Embryonic facial prominence (tissue), 1 donor: Measurements from ENCODE around the gene GPR108.
A peak's percentile ranks its signal among the peaks of the same experiment; 100 is the strongest.
"Not testable (repeated sequence)": the region's sequence is repeated elsewhere in the genome, so short reads cannot be mapped to it uniquely, and the experiment has no call there.

ENCODE experiments used
- DNase-seq: peaks from one replicate; pipeline ENCODE4 v3.0.0-alpha.2; 2016; ENCODE audit errors: extremely low spot score

The GPR108 gene

DNA sequence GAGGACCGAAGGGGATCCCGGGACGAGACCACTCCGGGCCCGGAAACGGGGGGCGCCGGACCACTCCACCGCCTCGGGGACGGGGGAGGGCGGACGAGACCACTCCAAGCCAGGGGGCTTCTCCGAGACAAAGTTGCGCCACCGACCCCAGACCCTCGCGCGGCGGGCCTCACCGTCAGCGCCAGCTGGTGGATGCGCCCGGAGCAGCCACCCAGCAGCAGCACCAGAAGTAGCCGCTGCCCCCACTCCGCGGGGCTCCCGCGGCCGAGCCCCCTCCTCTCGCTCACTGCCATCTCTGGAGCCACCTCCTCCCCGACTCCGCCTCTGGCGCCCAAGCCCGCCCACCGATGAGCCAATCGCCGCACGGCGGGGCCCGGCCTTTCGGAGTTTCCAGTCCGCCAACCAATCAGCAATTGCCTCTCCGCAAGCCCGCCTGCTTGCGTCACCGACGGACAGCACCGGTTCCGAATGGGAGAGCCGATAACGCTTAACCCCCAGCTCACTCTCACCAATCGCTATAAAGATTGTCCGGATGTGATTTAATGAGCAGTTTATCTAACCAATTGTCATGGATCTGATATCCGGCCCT is at the start of gene GPR108:
Gene GPR108, minus strand, starts transcription at position 297 of the 589 bp plus-strand sequence. Its CDS starts 4 bp downstream, at position 293.
- DNase-seq: peak; percentile 100

DNA sequence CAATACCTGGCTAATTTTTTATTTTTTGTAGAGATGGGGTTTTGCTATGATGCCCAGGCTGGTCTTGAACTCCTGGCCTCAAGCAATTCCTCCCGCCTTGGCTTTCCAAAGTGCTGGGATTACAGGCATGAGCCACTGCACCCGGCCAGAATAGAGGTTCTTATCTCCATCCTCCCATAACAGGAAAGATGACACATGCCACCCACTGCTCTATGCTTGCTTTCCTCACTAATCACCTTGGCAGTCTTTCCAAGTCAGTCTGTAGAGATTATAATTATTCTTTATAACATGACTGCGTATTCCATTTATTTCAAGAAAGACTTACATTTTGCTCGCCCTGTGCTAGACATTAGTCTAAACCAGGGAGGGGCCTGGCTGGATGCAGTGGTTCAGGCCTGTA is 41.8 kb upstream of the GPR108 start:
- DNase-seq: no peak

DNA sequence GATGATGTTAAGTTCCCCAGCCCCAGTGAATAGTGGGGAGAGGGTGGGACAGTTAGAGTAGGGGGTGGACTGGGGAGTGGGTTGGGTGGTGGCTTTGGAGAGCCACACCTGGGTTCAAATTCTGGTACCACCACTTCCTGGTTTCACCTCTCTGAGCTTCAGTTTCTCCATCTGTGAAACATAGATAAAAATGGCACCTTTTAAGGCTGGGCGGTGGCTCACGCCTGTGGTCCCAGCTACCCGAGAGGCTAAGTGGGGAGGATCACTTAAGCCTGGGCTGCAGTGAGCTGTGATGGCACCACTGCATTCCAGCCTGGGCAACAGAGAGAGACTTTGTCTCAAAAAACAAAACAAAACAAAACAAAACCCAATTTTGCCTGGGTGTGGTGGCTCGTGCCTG is 41.0 kb upstream of the GPR108 start:
- no peak for DNase-seq

DNA sequence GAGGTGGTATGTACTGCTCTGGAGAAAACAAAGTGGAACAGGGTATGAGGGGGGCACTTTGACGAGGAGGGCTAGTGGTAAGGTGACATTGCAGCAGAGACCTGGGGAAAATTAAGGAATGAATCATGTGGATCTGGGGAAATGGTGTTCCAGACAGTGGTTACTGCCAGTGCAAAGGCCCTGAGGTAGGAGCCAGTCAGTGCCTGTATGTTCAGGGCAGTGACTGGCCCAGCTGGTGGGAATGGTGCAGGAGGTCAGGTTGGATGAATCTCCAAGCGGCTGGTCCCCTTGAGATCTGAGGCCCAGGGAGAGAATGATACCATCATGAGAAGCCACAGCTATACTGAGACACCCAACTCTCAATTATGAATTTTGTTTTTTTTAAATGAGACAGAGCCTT is 40.1 kb upstream of the GPR108 start:
- DNase-seq: no peak

DNA sequence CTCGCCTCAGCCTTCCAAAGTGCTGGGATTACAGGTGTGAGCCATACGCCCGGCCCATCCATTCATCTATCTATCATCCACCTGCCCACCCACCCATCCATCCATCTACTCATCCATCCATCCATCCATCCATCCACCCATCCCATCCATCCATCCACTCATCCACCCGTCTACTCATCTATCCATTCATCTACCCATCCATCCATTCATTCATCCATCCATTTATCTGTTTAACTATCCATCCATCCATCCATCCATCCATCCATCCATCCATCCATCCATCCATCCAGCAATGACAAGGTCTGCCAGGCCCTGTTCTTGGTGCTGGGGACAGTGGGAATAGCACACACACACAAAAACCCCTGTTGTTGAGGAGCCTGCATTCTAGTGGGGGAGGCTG is 39.6 kb upstream of the GPR108 start:
- no peak for DNase-seq

DNA sequence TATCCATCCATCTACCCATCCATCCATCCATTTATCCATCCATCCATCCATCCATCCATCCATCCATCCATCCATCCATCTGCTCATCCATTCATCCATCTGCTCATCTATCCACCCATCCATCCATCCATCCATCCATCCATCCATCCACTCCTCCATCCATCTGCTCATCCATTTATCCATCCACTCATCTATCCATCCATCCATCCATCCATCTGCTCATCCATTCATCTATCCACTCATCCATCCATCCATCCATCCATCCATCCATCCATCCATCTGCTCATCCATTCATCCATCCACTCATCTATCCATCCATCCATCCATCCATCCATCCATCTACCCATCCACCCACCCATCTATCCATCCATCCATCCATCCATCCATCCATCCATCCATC is 38.7 kb upstream of the GPR108 start:
- not testable (repeated sequence) for DNase-seq

DNA sequence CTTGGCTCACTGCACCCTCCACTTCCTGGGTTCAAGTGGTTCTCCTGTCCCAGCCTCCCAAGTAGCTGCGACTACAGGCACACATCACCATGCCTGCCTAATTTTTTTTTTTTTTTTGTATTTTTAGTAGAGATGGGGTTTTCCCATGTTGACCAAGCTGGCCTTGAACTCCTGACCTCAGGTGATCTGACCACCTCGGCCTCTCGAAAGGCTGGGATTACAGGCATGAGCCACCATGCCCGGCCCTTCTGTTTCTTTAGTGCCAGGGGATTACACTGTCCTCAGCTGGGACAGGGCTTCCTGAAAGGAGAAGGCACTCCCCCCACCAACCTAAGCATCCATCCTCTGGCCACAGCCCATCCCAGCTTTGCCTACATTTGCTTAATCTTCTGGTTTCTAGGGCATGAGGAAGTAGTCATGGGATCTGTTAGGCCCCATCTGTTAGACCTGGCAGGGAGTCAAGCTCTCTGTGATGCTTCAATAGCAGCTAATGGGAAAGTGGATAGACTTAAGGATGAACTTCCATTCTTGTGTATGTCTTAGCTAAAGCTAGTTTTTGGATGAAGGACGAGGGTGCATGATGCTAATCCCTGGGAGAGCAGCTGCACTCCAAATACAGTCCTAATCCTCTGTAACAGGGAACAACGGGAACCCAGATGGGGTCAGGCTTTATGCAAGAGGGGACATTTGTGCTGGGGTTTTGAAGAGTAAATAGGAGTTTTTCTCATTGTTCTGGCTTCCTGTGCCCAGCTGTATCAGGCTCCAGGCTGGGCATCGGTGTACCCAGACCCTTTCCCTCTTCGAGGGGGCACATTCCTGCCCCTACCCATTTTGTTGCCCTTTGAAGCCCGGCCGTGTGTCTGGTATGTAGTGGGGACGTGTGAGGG is 37.7 kb upstream of the GPR108 start:
- DNase-seq: no peak

DNA sequence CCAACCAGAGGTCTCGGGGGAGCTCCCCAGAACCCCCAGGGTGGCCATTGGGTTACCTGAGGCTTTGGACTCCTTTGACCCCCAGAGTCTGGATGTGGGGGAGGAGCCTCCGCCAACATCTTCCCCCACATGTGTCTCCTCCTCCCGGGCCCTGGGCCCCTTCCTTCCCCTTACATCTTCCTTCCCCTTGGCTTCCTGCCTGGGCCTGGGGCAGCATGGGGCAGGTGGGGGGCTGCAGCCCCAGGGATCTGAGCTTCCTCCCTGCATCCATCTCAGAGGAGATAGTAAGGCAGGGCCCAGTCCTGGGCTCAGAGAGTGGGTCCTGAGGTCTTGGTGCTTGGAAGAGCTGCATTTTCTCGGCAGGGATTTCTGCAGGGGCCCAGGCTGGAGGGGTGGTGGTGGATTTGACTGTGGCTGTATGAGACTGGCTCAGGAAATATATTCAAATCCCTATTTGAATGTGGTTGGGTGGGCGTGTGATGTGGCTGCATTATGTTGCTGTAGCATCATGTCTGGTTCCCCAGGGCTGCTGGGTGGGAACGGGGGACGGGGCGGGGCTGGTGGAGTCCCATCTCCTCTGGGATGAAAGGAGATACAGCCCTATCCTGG is 36.0 kb upstream of the GPR108 start:
- DNase-seq: no peak

DNA sequence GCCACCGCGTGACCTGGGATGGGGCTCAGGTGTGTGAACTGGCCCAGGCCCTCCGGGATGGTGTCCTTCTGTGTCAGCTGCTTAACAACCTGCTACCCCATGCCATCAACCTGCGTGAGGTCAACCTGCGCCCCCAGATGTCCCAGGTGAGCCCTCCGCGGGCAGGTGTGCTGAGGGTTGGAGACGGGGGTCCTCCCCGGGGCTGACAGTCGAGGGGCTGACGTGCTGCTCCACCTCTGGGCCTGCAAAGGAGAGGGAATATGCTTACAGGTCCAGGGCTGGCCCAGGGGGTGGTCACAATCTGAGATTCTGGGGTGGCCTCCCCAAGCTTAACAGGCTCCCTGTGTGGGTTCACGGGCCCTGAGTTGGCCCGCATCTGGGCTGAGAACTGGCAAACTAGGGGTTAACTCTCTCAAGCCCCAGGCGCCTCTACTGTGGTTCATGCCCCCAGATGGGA is 35.5 kb upstream of the GPR108 start:
- no peak for DNase-seq

DNA sequence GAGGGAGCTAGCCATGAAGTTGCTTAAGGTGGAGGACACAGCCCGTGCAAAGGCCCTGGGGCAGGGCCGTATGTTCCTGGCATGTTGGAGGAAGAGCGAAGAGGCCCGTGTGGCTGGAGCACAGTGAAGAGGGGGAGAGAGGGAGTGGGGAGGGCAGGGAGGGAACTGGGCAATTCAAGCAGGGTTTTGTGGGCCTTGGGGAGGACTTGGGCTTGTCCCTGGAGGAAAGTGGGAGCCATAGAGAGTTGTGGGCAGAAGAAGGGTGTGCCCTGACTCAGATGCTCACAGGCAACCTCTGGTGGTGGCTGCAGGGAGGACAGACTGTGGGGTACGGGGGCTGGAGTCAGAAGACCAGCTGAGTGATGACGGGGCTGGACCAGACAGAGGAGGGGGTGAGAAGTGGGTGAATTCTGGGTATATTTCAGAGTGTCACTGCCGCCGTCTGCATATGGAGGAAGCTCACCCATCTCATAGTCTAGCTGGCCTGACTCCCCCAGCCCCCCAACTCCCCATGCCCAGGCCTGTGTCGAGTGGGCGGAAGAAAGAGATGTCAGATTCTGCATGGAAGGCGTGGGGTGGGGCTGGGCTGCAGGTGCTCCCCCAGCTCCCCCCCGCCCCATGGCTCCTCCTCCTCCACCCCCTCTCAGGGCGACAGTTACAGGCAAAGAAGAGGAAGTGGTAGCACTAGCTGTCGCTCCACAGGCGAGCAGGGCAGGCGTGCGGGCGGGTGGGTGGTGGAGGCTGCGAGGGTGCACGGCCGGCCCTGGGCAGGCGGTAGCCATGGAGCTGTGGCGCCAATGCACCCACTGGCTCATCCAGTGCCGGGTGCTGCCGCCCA is 34.9 kb upstream of the GPR108 start, which contains the start of gene VAV1:
Gene VAV1, plus strand, starts transcription at position 681 of the 838 bp plus-strand sequence. Its CDS starts 100 bp downstream, at position 781.
- no peak for DNase-seq

DNA sequence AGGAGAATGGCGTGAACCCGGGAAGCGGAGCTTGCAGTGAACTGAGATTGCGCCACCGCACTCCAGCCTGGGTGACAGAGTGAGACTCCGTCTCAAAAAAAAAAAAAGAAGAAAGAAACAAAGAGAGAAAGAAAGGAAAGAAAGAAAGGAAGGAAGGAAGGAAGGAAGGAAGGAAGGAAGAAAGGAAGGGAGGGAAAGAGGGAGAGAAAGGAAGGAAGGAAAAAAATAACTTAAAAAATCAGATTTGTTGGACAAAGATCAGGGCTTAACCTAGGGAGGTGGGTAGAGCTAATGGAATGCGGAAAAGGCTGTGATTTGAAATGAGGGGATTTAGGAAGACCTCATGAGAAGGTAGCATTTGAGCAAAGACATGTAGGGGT is 34.3 kb upstream of the GPR108 start:
- DNase-seq: not testable (repeated sequence)

DNA sequence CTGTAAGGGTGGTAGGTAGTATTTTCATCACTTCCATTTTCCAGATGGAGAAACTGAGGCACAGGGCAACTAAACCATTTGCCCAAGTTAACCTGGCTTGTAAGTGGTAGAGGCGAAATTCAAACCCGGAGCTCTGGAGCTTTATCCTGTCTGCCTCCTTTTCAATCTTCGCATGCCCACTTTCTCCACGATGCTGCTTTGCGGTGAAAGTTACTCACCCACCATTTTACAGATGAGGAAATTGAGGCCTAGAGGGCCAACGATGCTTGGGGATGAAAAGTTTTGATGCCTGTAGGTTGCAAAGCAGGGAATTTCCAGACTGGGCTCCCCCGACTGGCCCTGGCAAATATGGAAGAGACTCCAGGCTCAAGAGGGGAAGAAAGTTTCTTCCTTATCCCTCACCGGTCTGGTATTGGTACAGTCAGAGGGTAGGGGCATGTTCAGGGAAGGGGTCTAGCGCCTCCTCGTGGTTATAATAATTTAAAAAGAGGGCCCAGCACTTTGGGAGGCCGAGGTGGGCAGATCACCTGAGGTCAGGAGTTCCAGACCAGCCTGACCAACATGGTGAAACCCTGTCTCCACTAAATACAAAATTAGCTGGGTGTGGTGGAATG is 31.7 kb upstream of the GPR108 start:
- no peak for DNase-seq

DNA sequence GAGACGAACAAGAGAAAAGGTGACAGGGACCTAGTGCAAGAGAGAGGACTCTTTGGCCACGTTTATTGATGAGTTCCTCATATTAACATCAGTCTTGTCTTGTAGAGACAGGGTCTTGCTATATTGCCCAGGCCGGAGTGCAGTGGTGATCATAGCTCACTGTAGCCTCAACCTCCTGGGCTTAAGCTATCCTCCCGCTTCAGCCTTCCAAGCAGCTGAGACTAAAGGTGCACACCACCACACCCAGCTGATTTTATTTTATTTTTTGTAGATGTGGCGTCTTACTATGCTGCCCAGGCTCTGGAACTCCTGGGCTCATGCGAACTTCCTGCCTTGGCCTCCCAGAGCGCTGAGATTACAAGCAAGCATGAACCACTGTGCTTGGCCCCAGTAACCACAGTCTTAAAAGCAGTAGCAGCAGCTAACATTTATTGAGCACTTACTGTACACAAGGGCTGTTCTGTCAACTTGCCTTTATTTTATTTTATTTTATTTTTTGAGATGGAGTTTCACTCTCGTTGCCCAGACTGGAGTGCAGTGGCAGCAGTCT is 30.9 kb upstream of the GPR108 start:
- DNase-seq: no peak

DNA sequence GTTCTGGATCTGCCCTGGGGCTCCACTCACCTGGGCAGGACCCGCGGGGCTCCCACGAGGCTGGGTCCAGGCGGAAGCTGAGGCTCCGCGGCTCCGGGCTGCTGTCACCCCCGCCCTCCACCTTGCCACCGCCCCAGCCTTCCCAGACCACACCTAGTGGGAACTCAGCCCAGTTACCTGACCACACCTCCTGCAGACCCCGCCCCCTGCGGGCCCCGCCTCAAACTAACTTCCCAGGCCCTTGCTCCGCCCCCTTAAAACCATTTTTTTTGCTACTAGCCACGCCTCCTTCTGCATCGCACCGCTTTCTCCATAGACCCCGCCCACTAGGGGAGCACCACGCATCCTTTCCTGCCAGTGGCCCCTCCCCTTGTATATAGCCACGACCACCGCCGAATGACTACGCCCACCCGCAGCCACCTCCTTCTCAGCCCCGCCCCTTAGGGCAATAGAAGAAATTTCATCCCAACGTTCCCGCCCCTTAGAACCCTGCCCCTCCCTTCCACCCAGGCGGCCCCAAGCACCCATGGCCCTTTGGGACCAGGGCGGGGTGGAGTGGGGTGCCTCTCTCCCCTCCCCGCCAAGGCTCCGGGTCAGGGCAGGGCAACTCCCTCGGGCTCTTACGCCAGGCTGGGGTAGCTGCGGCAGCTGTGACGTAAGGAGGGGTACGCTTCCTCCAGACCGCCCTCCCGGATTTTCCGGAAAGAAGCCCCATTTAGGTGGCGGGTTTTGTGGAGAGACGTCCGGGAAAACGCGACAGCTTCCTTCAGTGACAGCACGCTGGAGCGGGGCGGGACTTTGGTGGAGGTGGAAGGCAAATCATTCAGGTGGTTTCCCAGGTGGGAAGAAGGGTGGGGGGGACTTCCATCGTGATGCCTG is 30.2 kb upstream of the GPR108 start, which contains the start of gene SH2D3A:
Gene SH2D3A, minus strand, starts transcription at position 79 of the 879 bp plus-strand sequence. CDS start 3,687 bp downstream, outside the sequence.
- peak; percentile 48 for DNase-seq

DNA sequence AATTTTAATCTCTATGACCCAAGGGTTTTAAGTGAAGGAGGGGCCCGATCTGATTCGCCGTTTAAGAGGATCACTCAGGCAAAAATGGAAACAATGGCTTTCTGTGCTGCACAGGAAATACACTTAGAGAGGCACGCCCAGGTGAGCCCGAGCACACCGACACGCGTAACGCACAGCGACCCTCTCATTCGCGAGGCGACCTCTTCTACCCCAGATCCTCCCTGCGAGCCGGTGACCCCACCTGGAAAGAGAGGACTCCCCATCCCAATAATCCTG is 29.6 kb upstream of the GPR108 start:
- no peak for DNase-seq

DNA sequence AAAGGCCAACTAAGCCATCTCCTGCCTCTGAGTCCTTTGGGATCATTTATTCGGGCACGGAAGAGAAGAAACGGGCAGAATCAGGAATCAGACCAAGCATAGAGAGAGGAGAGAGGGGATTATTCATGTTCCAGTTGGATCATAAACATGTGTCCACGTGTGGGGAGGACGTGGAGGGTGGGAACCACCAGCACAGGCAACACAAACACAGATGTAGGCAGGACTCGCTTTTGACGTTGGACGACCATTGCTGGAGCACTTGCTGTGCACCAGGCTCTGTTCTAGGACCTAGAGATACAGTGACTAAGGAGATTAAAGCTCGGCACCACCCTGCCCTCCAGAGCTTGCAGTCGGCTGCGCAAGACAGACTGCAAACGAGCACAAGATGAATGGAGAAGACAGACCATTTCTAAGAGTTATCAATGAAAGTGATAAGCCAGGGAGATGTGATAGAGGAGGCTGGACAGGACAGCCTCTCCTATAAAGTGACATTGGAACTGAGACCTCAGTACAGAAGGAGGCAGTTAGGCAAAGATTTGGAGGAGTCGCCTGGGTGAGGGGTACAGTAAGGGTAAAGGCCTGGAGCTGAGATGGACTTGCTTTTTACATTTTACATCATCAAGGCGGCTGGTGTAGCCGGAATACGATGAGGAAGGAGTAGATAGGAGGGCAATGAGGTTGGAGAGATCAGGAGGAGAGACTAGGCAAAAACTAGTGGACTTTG is 29.1 kb upstream of the GPR108 start:
- DNase-seq: no peak

DNA sequence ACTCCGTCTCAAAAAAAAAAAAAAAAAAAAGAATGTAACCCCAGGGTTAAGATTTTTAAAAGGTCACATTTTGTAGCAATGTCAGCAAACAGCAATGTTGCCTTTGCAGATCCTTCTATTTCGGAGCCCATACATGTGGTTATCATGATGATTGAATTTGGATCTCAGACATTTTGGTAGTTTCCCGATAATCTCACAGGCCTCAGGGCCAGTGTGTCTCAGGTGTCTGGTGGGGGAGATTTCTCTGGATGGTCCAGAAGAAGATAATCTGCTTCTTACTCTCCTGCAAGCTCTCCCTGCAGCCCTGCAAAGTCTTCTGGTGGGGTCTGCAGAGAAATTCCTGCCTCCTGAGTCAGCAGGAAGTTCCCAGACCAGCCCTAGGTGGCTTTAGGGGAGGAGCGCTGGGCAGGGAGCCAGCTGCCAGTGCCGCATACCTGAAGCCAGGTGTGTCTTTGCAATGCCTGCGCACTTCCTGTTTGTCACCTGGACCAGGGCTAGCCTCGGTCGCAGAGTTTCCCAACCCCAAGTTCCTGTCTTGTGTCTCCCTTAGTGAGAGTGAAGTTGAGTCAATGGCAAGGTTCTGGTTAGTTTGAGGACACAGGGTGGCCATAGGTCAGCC is 28.5 kb upstream of the GPR108 start:
- DNase-seq: no peak

DNA sequence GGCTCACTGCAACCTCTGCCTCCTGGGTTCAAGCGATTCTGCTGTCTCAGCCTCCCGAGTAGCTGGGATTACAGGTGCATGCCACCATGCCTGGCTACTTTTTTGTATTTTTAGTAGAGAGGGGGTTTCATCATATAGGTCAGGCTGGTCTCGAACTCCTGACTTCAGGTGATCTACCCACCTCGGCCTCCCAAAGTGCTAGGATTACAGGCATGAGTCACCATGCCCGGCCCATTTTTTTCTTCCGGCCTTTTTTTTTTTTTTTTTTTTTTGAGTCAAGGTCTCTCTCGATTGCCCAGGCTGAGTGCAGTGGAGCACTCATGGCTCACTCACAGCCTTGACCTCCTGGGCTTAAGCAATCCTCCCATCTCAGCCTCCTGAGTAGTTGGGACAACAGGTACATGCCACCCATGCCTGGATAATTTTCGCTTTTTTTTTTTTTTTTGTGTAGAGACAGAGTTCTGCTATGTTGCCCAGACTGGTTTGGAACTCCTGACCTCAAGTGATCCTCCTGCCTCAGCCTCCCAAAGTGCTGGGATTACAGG is 24.9 kb upstream of the GPR108 start:
- not testable (repeated sequence) for DNase-seq
